B cell (primary cell): ENCODE results near the gene SLC6A4. TPM values are rescaled to one million over a fixed set of nuclear protein-coding genes. Genes with fewer than 3 reads are reported as not detected.

ENCODE experiments used
- ATAC-seq: fragments of 200-7000 bp; cut with Tn5 transposase; one replicate; pipeline ENCODE4 v1.10.0; 2021; ENCODE audit warnings: low read depth, mild to moderate bottlenecking, moderate number of reproducible peaks, moderate library complexity
- CTCF ChIA-PET: fragments of 350-600 bp; sonication (Branson Sonifier 250); formaldehyde crosslinking; loops from one replicate; lab custom pipeline; 2021; ENCODE audit warnings: antibody characterized with exemption, inconsistent platforms; lab: Charles Lee
- POLR2A ChIA-PET: fragments of 350-600 bp; sonication (Branson Sonifier 250); formaldehyde crosslinking; loops from one replicate; lab custom pipeline; 2021; ENCODE audit warnings: antibody characterized with exemption; lab: Charles Lee
- DNase-seq: peaks from one replicate; pipeline ENCODE4 v3.0.0; 2013
- H2AFZ ChIP-seq: 2 replicates; pipeline ENCODE4 v1.6.1; 2012; ENCODE audit warnings: mild to moderate bottlenecking, low read depth, low read length; ENCODE audit not compliant: insufficient read depth, poor library complexity, severe bottlenecking
- H3K27ac ChIP-seq, 2 donors: 1 replicate in 1 of 2; 2 replicates in 1 of 2; pipeline ENCODE4 v1.5.1; 2012 to 2013; ENCODE audit warnings: low read length in 2 of 2, mild to moderate bottlenecking in 2 of 2, moderate library complexity in 1 of 2
- H3K27me3 ChIP-seq, 4 experiments: fragments of 200-600 bp in 1 of 4; sonication (generic) in 1 of 4; replicated peaks in 1 of 4; 1 replicate in 2 of 4; 2 replicates in 2 of 4; pipeline versions ENCODE4 v1.6.1 to v1.7.0; 2013 to 2016; ENCODE audit warnings: low read length in 3 of 4, mild to moderate bottlenecking in 2 of 4, mixed read lengths in 1 of 4, moderate library complexity in 1 of 4; ENCODE audit not compliant: insufficient read depth in 4 of 4, control insufficient read depth in 3 of 4; ENCODE audit errors: control extremely low read depth in 1 of 4
- H3K36me3 ChIP-seq, 2 experiments: replicated peaks in 1 of 2; 1 replicate in 1 of 2; 2 replicates in 1 of 2; pipeline versions ENCODE4 v1.6.1 to v1.7.1; 2013; ENCODE audit warnings: low read length in 1 of 2; ENCODE audit not compliant: insufficient read depth in 2 of 2, control insufficient read depth in 1 of 2; ENCODE audit errors: control extremely low read depth in 1 of 2, extremely low read depth in 1 of 2
- H3K4me1 ChIP-seq, 2 donors: fragments of 200-600 bp in 1 of 2; sonication (generic) in 1 of 2; 1 replicate in 1 of 2; 2 replicates in 1 of 2; pipeline versions ENCODE4 v1.5.1 to v1.6.1; 2013 to 2017; ENCODE audit warnings: low read length in 2 of 2; ENCODE audit not compliant: control insufficient read depth in 2 of 2, insufficient read depth in 2 of 2
- H3K4me2 ChIP-seq: replicated peaks from 2 replicates; pipeline ENCODE3; 2012; ENCODE audit warnings: mild to moderate bottlenecking, low read depth, low read length; ENCODE audit not compliant: poor library complexity, severe bottlenecking
- H3K4me3 ChIP-seq, 5 experiments: fragments of 200-600 bp in 1 of 5; sonication (generic) in 1 of 5; 1 replicate in 3 of 5; 2 replicates in 2 of 5; pipeline versions ENCODE4 v1.5.1 to v1.7.0; 2011 to 2016; ENCODE audit warnings: low read length in 4 of 5, mild to moderate bottlenecking in 4 of 5, low read depth in 2 of 5, control low read depth in 1 of 5, moderate library complexity in 1 of 5; ENCODE audit not compliant: insufficient read depth in 1 of 5; ENCODE audit errors: control extremely low read depth in 1 of 5, extremely low read depth in 1 of 5
- H3K79me2 ChIP-seq: fragments of 200-600 bp; sonication (generic); one replicate; pipeline ENCODE4 v1.6.0; 2016; ENCODE audit warnings: low read length; ENCODE audit not compliant: control insufficient read depth, insufficient read depth
- H3K9ac ChIP-seq: fragments of 200-600 bp; sonication (generic); 2 replicates; pipeline ENCODE4 v1.6.1; 2017; ENCODE audit warnings: mild to moderate bottlenecking, low read length, moderate library complexity
- H3K9me3 ChIP-seq, 3 donors: one replicate each; pipeline versions ENCODE4 v1.6.1 to v1.7.1; 2013; ENCODE audit warnings: low read length in 2 of 3; ENCODE audit not compliant: control insufficient read depth in 2 of 3, insufficient read depth in 1 of 3; ENCODE audit errors: control extremely low read depth in 1 of 3
- H4K20me1 ChIP-seq: 2 replicates; pipeline ENCODE4 v1.6.0; 2012; ENCODE audit warnings: mild to moderate bottlenecking, low read length; ENCODE audit not compliant: insufficient read depth, control insufficient read depth, poor library complexity, severe bottlenecking
- H3K27ac Mint-ChIP-seq: one replicate; pipeline ENCODE4 v1.8.0; 2021; ENCODE audit warnings: mixed read lengths
- H3K27me3 Mint-ChIP-seq: one replicate; pipeline ENCODE4 v1.8.0; 2021; ENCODE audit warnings: mixed read lengths
- H3K4me1 Mint-ChIP-seq: one replicate; pipeline ENCODE4 v1.8.0; 2021; ENCODE audit warnings: mixed read lengths
- H3K4me3 Mint-ChIP-seq: one replicate; pipeline ENCODE4 v1.8.0; 2021; ENCODE audit warnings: mixed read lengths
- H3K9me3 Mint-ChIP-seq: one replicate; pipeline ENCODE4 v1.8.0; 2022; ENCODE audit warnings: mixed read lengths; ENCODE audit not compliant: insufficient read depth
- CTCF ChIP-seq: fragments of 200-600 bp; IDR thresholded peaks from one replicate; pipeline ENCODE4 v1.8.0; 2022; ENCODE audit warnings: antibody characterized with exemption, mild to moderate bottlenecking
- EZH2 ChIP-seq: IDR thresholded peaks from 2 replicates; pipeline ENCODE4 v1.6.1; 2012; ENCODE audit warnings: borderline replicate concordance, low read depth, mild to moderate bottlenecking, moderate library complexity, low read length; ENCODE audit not compliant: insufficient read depth, poor library complexity, severe bottlenecking
- WGBS: methylation state at CpG from one replicate; pipeline ENCODE4 v1.1.5; 2013; ENCODE audit warnings: missing lambda C conversion rate; ENCODE audit not compliant: insufficient coverage; 5-methylcytosine and 5-hydroxymethylcytosine counted together
- intact Hi-C: fragments of 100-400 bp; cut with micrococcal nuclease; formaldehyde crosslinking; loops from one replicate; pipeline ENCODE4 v1.10.0; 2022
- polyA plus RNA-seq: library from polyadenylated mRNA; depleted of rRNA; stranded (reverse); fragments of >200 nt; gene quantifications from 2 replicates; pipeline ENCODE4 v1.2.3, GENCODE V29; 2012
- total RNA-seq, 2 donors: library from RNA; stranded (reverse); fragments of 120-200 nt in 1 of 2; gene quantifications; 1 replicate in 1 of 2; 2 replicates in 1 of 2; pipeline versions ENCODE4 v1.2.3 to v1.2.4, GENCODE V29; 2013 to 2022

The SLC6A4 gene
- total and polyA plus RNA-seq, 2 donors (not counting 1 experiment from before 2014, with no cell fraction given): not detected

- Mint-ChIP-seq H3K4me3 (no peak overlapping the region), H3K27me3 (peaks cover 59% of the 10 kb centered on the region), H3K27ac (peak overlapping the region; percentile 53), H3K4me1 (peaks cover 24% of the 10 kb centered on the region), H3K9me3 (no peaks in the 10 kb centered on the region)
- ChIA-PET CTCF (interaction anchor here (0.7 to 1.5 kb wide), 2 partner anchors 113 to 136 kb away, joined by 3 to 6 read pairs; no protein-coding TSS in a partner anchor), POLR2A (no interaction called here)
- intact Hi-C loops: no loop called here
- no peak for TF ChIP-seq CTCF
- no peak for TF ChIP-seq EZH2
- Histone ChIP-seq H3K36me3 (no peaks in the 10 kb centered on the region), H3K27me3 (peaks cover 0 to 50% (median 20%) of the 10 kb centered on the region in 4 experiments), H3K9me3 (peaks cover 0 to 4% (median 0%) of the 10 kb centered on the region in 3 donors), H3K79me2 (no peaks in the 10 kb centered on the region), H3K27ac (no peak overlapping the region), H3K9ac (no peak overlapping the region), H3K4me3 (no peak overlapping the region), H3K4me1 (peaks cover 28 to 35% of the 10 kb centered on the region in 2 donors), H3K4me2 (no peak overlapping the region), H4K20me1 (no peaks in the 10 kb centered on the region), H2AFZ (no peak overlapping the region)
- ATAC-seq (no peak), DNase-seq (no peak)
- 31% methylated on average over 7 of the region's 7 CpGs for WGBS
Observed at GRCh38 chr17:30238003-30238344, 2.5 kb upstream of the SLC6A4 start.

DNA sequence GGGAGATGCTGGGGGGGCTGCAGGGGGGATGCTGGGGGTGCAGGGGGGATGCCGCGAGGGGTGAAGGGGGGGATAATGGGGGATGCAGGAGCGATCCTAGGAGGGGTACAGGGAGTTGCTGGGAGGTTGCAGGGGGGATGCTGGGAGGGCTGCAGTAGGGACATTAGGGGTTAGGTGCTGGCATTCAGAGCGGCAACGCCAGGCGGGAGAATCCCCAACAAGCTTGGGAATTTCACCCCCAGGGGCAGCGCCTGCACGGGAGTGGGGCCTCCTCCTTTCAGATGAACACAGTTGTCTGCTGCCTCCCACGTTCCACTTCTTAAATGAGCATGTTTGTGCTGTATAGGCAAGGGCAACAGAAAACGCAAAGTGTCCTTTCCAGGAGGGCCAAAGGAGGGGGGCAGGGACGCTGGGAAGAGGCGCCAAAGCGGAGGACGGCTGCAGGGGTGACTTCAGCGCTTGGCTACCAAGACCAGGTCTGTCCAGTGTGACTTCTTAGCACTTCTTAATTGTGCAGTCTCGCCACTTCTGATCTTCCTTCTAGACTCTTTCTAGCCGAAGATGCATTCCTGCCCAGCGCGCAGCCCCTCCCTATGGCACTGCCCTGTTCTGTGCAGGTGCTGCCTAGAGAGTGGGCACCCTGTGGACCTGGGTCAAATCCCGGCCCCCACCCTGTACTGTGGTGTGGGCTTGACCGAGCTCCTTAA is 2.0 kb upstream of the SLC6A4 start:
- Histone ChIP-seq H3K4me3 (no peak overlapping the region), H3K4me2 (no peak overlapping the region), H3K9me3 (peaks cover 0 to 4% (median 0%) of the 10 kb centered on the region in 3 donors), H3K9ac (no peak overlapping the region), H3K79me2 (no peaks in the 10 kb centered on the region), H3K4me1 (peaks cover 28 to 35% of the 10 kb centered on the region in 2 donors), H3K36me3 (no peaks in the 10 kb centered on the region), H2AFZ (no peak overlapping the region), H3K27me3 (peaks cover 0 to 53% (median 21%) of the 10 kb centered on the region in 4 experiments), H4K20me1 (no peaks in the 10 kb centered on the region), H3K27ac (no peak overlapping the region)
- H3K27ac Mint-ChIP-seq: no peak overlapping the region
- ATAC-seq (no peak), DNase-seq (peak; percentile 5)
- ChIA-PET POLR2A (no interaction called here), CTCF (interaction anchor here (0.7 to 1.9 kb wide), 3 partner anchors 112 to 135 kb away, joined by 3 to 20 read pairs (median 6); no protein-coding TSS in a partner anchor)
- no peak for TF ChIP-seq CTCF
- peaks cover 24% of the 10 kb centered on the region for H3K4me1 Mint-ChIP-seq
- intact Hi-C loops: no loop called here
- peaks cover 63% of the 10 kb centered on the region for H3K27me3 Mint-ChIP-seq
- no peaks in the 10 kb centered on the region for H3K9me3 Mint-ChIP-seq
- WGBS: 27% methylated on average over 15 of the region's 21 CpGs
- H3K4me3 Mint-ChIP-seq: no peak overlapping the region
